22Rv1 (cell line): ENCODE data around the gene BRCA1.

Experiments
- H3K27ac ChIP-seq: fragments of 450-650 bp; 2 replicates; pipeline ENCODE4 v1.5.1; 2017
- ZFX ChIP-seq: fragments of 450-650 bp; IDR thresholded peaks from 2 replicates; pipeline ENCODE4 v1.6.1; 2017; ENCODE audit warnings: antibody characterized with exemption, borderline replicate concordance
- TF ChIP-seq, protein P1 (sequence below): fragments of 450-650 bp; IDR thresholded peaks from 2 replicates; pipeline ENCODE4 v1.5.1; 2017; ENCODE audit warnings: mild to moderate bottlenecking

BRCA1 gene

DNA sequence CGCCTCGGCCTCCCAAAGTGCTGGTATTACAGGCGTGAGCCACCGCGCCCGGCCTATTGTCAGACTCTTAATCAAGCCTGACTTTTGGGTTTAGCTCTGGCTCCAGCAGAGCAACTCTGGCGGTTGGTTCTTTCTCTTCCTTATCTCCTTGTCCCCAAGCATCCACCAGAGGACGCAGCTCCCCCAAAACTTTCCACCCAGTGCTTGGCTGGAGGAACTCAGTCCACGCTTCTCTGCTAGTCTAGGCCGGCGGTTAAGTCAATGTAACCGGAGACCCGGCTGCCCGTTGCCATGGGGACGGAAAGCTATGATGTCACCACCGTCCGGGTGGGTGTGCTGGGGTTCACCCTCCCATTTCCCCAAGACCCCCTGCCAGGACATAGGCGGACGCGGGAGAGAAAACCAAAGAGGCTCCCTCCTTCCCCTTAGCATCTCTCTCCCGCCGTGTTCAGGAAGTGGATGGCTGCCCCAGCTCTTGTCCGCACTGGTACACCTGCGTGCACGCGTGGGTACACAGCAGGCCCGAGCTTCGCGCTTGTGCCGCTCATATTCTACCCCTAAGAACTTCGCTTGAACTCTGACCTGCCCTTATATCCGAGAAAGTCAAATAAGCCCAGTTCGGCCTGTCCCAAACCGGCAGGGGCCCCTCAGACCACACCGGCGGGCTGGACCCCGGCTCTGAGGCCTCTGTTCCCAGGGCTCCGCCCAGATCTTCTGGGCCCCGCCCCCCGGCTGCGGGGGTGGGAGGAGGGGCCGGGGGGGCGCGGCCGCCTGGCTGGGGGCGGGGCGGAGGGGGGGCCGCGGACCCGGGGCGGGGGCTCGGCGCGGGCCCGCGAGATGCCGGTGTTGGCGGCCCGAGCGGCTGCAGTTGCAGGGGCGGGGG is 100.5 kb downstream of the BRCA1 start, which contains the start of gene RND2:
Gene RND2, plus strand, starts transcription at position 825 of the 883 bp plus-strand sequence. CDS start 117 bp downstream, outside the sequence.
- H3K27ac ChIP-seq = peak within 1 kb of the TSS; percentile 72
- no peak for TF ChIP-seq ZFX
- TF ChIP-seq, protein P1, sequence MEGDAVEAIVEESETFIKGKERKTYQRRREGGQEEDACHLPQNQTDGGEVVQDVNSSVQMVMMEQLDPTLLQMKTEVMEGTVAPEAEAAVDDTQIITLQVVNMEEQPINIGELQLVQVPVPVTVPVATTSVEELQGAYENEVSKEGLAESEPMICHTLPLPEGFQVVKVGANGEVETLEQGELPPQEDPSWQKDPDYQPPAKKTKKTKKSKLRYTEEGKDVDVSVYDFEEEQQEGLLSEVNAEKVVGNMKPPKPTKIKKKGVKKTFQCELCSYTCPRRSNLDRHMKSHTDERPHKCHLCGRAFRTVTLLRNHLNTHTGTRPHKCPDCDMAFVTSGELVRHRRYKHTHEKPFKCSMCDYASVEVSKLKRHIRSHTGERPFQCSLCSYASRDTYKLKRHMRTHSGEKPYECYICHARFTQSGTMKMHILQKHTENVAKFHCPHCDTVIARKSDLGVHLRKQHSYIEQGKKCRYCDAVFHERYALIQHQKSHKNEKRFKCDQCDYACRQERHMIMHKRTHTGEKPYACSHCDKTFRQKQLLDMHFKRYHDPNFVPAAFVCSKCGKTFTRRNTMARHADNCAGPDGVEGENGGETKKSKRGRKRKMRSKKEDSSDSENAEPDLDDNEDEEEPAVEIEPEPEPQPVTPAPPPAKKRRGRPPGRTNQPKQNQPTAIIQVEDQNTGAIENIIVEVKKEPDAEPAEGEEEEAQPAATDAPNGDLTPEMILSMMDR = peak; percentile 44

DNA sequence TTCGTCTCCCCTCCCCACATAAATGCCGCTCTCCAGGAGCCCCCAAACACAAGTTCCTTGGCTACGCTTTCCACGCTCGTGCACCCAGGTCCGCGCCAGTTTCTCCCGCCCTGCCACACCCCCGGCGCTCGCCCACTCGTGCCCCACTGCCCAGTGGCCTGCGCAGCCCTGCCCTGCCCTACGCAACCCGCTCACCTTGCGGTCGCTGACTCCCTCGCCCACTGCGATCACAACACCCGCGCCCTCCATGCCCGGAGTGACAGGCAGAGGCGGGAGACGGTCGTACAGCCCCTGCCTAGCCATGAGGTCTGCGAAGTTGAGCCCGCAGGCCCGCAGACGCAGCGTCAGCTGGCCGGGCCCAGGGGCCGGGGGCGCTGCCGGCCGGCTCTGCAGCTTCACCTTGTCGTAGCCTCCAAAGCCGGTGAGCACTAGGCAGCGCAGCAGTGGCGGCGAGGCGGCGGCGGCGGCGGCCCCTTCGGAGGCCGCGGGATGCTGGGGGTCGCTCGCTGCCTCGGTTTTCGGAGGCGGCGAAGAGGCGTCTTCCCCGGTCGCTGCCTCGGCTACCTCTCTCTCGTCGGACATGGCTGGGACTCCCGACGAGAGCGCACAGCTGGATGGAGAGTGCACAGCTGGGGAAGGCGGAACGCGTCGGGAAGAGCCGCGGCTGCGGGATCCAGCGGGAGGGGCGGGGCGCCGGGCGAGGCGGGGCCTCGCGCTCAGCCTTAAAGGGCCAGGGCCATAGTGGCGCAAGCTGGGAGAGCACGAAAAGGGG is 103.2 kb downstream of the BRCA1 start, which contains the start of gene VAT1:
Gene VAT1, minus strand, starts transcription at position 645 of the 772 bp plus-strand sequence. Its CDS starts 63 bp downstream, at position 582.
- TF ChIP-seq ZFX = no peak
- peak within 1 kb of the TSS; percentile 64 for H3K27ac ChIP-seq

DNA sequence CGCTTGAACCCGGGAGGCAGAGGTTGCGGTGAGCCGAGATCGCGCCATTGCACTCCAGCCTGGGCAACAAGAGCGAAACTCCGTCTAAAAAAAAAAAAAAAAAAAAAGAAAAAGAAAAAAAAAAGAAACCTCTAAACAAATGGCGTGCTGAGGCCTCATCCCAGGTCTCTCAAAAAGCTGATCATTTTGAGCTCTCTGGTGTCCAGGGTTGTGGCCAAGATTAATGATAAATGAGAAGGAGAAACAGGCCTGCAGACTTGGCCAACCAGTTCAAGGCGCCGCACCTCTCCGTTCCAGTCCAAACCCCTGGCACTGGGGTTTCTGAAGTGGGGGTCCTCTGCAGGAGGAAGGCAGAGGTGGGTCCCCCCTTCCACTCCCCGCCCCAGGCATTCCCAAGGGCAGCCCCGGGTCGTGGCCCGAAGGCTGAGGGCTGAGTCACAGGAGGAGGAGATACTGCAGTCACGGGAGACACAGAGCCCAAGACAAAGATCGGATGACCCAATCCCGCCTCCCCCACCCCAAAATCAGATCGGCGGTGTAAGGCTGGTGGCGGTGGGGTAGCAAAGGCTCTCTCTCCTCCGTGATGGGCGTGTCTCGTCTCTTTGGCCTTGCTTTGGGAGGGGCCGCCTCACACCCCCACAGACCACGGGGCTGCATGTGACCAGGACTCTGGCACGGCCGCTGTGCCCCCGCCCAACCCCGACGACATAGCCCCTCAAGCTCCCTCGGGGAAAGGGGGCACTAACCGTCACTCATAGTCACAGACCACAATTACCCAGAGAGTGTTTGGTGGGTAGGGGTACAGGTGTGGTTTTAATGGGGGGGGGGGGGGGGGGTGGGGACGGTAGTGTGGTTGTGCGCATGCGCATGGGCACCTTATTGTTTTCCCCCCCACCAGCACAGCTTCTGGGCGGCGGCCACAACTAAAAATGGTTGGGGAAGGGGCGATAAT is 104.1 kb downstream of the BRCA1 start:
- H3K27ac ChIP-seq = peak overlapping the region; percentile 64
- TF ChIP-seq ZFX = no peak
- TF ChIP-seq, protein P1 = no peak

DNA sequence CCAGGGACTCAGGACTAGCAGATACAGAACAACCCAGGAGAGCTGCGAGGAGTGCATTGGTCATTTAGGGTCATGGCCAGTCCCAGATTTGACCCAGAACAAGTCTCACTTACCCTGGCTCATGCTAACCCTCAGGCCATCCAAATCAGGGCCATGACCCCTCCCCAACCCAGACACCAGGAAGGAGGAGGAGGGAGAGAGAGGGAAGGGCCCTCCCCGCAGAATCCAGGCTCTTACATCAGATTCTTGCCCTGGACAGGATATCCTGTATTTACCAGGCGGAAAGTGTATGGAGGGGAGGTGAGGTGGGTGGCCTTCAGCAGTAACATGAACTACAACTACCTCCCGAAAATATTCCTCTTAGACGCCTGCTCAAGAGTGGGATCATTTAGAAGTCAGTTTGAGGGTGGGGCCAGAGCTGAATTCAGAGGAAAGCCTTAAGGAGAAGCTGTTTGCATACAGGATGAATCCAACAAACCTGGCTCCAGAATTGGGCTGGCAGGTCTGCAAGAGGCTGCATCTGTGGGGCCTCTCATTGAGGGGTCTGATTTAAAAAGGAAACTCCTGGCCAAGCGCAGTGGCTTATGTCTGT is 105.0 kb downstream of the BRCA1 start:
- TF ChIP-seq, protein P1 = no peak
- peak overlapping the region; percentile 8; the same call in 1 of the 2 replicates for H3K27ac ChIP-seq

DNA sequence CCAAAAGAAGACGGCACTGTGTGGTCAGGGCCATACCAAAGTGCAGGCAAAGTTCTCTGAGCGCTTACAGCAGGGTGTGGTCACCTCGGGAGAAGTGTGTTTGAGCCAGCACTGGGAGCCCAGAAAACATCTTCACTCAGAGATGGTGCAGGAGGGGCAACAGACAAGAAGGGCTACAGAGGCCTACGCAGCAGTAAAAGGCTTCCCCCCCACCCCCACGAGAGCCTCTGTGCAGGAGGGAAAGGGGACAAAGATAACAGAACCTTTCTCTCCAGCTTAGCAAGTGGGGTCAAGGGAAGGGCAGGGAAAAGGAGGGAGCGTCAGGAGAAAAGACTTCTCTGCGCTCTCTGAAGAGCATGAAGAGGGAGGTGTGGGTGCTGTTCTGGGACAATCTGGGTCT is 105.7 kb downstream of the BRCA1 start:
- no peak overlapping the region for H3K27ac ChIP-seq
- TF ChIP-seq, protein P1 = no peak
- TF ChIP-seq ZFX = no peak

DNA sequence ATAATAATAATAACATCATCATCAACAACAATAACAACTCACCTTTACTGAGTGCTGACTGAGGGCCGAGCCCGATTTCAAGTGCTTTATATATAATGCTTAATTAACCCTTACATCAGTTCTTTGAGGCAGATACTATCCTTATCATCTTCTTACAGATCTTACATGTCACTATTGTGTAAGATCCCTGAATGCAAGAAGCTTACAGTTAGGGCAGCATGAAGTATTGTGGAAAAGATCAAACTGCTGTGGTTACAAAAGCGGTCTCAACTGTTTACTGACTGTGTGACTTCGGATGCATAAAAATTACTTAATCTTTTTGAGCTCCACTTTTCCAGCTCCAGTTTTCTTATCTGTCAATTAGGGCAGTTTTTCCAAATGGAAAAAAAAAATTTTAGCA is 106.2 kb downstream of the BRCA1 start:
- no peak for TF ChIP-seq ZFX
- TF ChIP-seq, protein P1 = no peak
- H3K27ac ChIP-seq = no peak overlapping the region
